GM12878 (cell line): ENCODE measurements around the gene WDR11. TPM values are rescaled to one million over a fixed set of nuclear protein-coding genes. Genes with fewer than 3 reads are reported as not detected.

ENCODE experiments used
- ATAC-seq: fragments of 200-7000 bp; cut with Tn5 transposase; 3 replicates; pipeline ENCODE4 v1.9.1; 2020; ENCODE audit warnings: mild to moderate bottlenecking, moderate library complexity
- BruUV-seq: library from RNA; stranded (reverse); fragments of 400-500 nt; replicated peaks from 2 replicates; lab custom pipeline; 2021; lab: Mats Ljungman, UMichigan
- CTCF ChIA-PET: fragments of 300-600 bp; sonication (Branson Sonifier 250); formaldehyde crosslinking; extraction: SDS; loops from one replicate; lab custom pipeline; 2021; ENCODE audit warnings: inconsistent platforms; lab: Yijun Ruan, JAX
- POLR2A ChIA-PET: fragments of 350-600 bp; formaldehyde crosslinking; extraction: SDS; loops from one replicate; lab custom pipeline; 2021; ENCODE audit warnings: inconsistent platforms; lab: Charles Lee
- RAD21 ChIA-PET: fragments of 300-600 bp; sonication (Branson Sonifier 250); formaldehyde crosslinking; loops from one replicate; lab custom pipeline; 2023; ENCODE audit warnings: antibody characterized with exemption; ENCODE audit not compliant: unreplicated experiment; lab: Charles Lee
- SMC1A ChIA-PET: fragments of 300-600 bp; sonication (Branson Sonifier 250); formaldehyde crosslinking; loops from one replicate; lab custom pipeline; 2023; ENCODE audit not compliant: unreplicated experiment, uncharacterized antibody; lab: Charles Lee
- DNase-seq: peaks from one replicate; pipeline ENCODE4 v3.0.0-alpha.2; 2011; ENCODE audit warnings: low read depth, low spot score
- FAIRE-seq: peaks from 3 replicates; lab custom pipeline; 2011; peaks lifted over from hg19 to GRCh38; lab: Jason Lieb, UNC
- H2AFZ ChIP-seq: 2 replicates; pipeline ENCODE4 v1.6.0; 2011; ENCODE audit warnings: low read depth, low read length, control low read depth; ENCODE audit not compliant: control insufficient read depth
- H3K27ac ChIP-seq: 2 replicates; pipeline ENCODE4 v1.5.1; 2011; ENCODE audit warnings: control low read depth; ENCODE audit not compliant: control insufficient read depth, insufficient read depth
- H3K27me3 ChIP-seq, 2 experiments: replicated peaks in 1 of 2; 2 replicates each; pipeline versions ENCODE4 v1.6.0 to v1.6.1; 2011; ENCODE audit warnings: low read length in 1 of 2; ENCODE audit not compliant: control insufficient read depth in 2 of 2, insufficient read depth in 2 of 2
- H3K36me3 ChIP-seq, 2 experiments: 2 replicates each; pipeline ENCODE4 v1.5.1; 2011; ENCODE audit warnings: low read length in 1 of 2; ENCODE audit not compliant: control insufficient read depth in 2 of 2, insufficient read depth in 2 of 2
- H3K4me1 ChIP-seq: 2 replicates; pipeline ENCODE4 v1.6.1; 2011; ENCODE audit warnings: mild to moderate bottlenecking, low read length, moderate library complexity, mixed read lengths; ENCODE audit not compliant: control insufficient read depth, insufficient read depth
- H3K4me2 ChIP-seq: 2 replicates; pipeline ENCODE4 v1.6.0; 2011; ENCODE audit warnings: control low read depth; ENCODE audit not compliant: control insufficient read depth, insufficient read depth
- H3K4me3 ChIP-seq: fragments of 200-600 bp; sonication (generic); 2 replicates; pipeline ENCODE4 v1.5.1; 2016
- H3K79me2 ChIP-seq: 2 replicates; pipeline ENCODE4 v1.6.0; 2011; ENCODE audit warnings: low read length; ENCODE audit not compliant: control insufficient read depth, insufficient read depth
- H3K9ac ChIP-seq: 2 replicates; pipeline ENCODE4 v1.8.0; 2011; ENCODE audit warnings: low read length, control low read depth, mixed read lengths; ENCODE audit not compliant: control insufficient read depth, insufficient read depth
- H3K9me3 ChIP-seq: replicated peaks from 3 replicates; pipeline ENCODE4 v1.5.1; 2011; ENCODE audit warnings: mild to moderate bottlenecking, low read length; ENCODE audit not compliant: control insufficient read depth, insufficient read depth
- H4K20me1 ChIP-seq: 2 replicates; pipeline ENCODE4 v1.6.0; 2011; ENCODE audit not compliant: control insufficient read depth, insufficient read depth
- ETV6 ChIP-seq, 2 experiments: fragments of 450-650 bp in 1 of 2; IDR thresholded peaks in 1 of 2; conservative IDR thresholded peaks in 1 of 2; 2 replicates each; pipeline ENCODE4 v1.6.1; 2014; ENCODE audit warnings: antibody characterized with exemption in 1 of 2, borderline replicate concordance in 1 of 2, low read depth in 1 of 2, mild to moderate bottlenecking in 1 of 2, moderate library complexity in 1 of 2
- EZH2 ChIP-seq: IDR thresholded peaks from 2 replicates; pipeline ENCODE4 v1.6.1; 2012; ENCODE audit warnings: low read depth, mild to moderate bottlenecking, control low read depth, inconsistent platforms, low read length, borderline replicate concordance; ENCODE audit not compliant: control insufficient read depth
- FOXM1 ChIP-seq: IDR thresholded peaks from 2 replicates; pipeline ENCODE4 v1.6.1; 2012; ENCODE audit warnings: low read depth, mild to moderate bottlenecking, inconsistent platforms, low read length, moderate library complexity
- IKZF1 ChIP-seq: fragments of 450-650 bp; conservative IDR thresholded peaks from 2 replicates; pipeline ENCODE4 v1.6.1; 2017; ENCODE audit warnings: antibody characterized with exemption, mild to moderate bottlenecking
- MTA3 ChIP-seq: IDR thresholded peaks from 2 replicates; pipeline ENCODE4 v1.6.1; 2012; ENCODE audit warnings: low read length, inconsistent platforms, borderline replicate concordance
- RUNX3 ChIP-seq: IDR thresholded peaks from 2 replicates; pipeline ENCODE4 v1.6.1; 2012; ENCODE audit warnings: low read length, inconsistent platforms
- ZSCAN29 ChIP-seq: fragments of 450-650 bp; IDR thresholded peaks from 2 replicates; pipeline ENCODE4 v1.6.1; 2017; ENCODE audit warnings: mild to moderate bottlenecking, moderate library complexity
- WGBS: methylation state at CpG from one replicate; pipeline ENCODE4 v1.1.6; 2016; ENCODE audit warnings: low lambda C conversion rate; ENCODE audit not compliant: insufficient replicate concordance, insufficient coverage; ENCODE audit errors: missing lambda C conversion rate; 5-methylcytosine and 5-hydroxymethylcytosine counted together
- in situ Hi-C: fragments of 300-500 bp; cut with MboI; formaldehyde crosslinking; loops from 9 replicates; pipeline ENCODE4 v1.14.3; 2018; ENCODE audit warnings: mixed read lengths
- intact Hi-C: fragments of 100-400 bp; cut with micrococcal nuclease; formaldehyde crosslinking; loops from one replicate; pipeline ENCODE4 v1.14.2; 2022; ENCODE audit not compliant: unreplicated experiment
- polyA plus RNA-seq, 11 experiments: library from polyadenylated mRNA; depleted of rRNA in 4 of 11; unstranded in 6 of 11; stranded (reverse) in 5 of 11; fragments of >200 nt; fragmentation: Nextera tagmentation in 4 of 11; fragmentation: Illumina TruSeq in 1 of 11; extraction: Ambion mirVana in 4 of 11; extraction: Trizol in 1 of 11; gene quantifications; 1 replicate in 1 of 11; 2 replicates in 10 of 11; pipeline versions ENCODE4 v1.2.1 to v1.2.3, GENCODE V29; 2011 to 2016; ENCODE audit warnings: inconsistent platforms in 2 of 11, missing spikeins in 2 of 11, low read depth in 1 of 11
- total RNA-seq, 4 experiments: library from RNA; depleted of rRNA in 3 of 4; stranded (reverse); fragments of >200 nt in 3 of 4; fragmentation: Illumina TruSeq in 1 of 4; extraction: Trizol in 1 of 4; gene quantifications; 2 replicates each; pipeline versions ENCODE4 v1.2.1 to v1.2.3, GENCODE V29; 2013 to 2021
- TF ChIP-seq, protein P1 (sequence below): fragments of 450-650 bp; formaldehyde crosslinking; IDR thresholded peaks from 2 replicates; pipeline ENCODE4 v1.4.0; 2022; ENCODE audit warnings: mild to moderate bottlenecking, moderate library complexity
- TF ChIP-seq, protein P2 (sequence below): fragments of 450-650 bp; IDR thresholded peaks from 2 replicates; pipeline ENCODE4 v1.6.1; 2018; ENCODE audit warnings: mild to moderate bottlenecking, low read depth, moderate library complexity; ENCODE audit not compliant: partially characterized antibody
- TF ChIP-seq, protein P3 (sequence below): fragments of 450-650 bp; conservative IDR thresholded peaks from 2 replicates; pipeline ENCODE4 v1.6.1; 2017; ENCODE audit warnings: mild to moderate bottlenecking, moderate library complexity
- TF ChIP-seq, protein P4 (sequence below): fragments of 450-650 bp; IDR thresholded peaks from 2 replicates; pipeline ENCODE4 v1.6.1; 2017; ENCODE audit warnings: mild to moderate bottlenecking, low read depth, inconsistent platforms; ENCODE audit not compliant: poor library complexity, severe bottlenecking

WDR11 gene
- total and polyA plus RNA-seq, 10 of the 15 experiments (the other 5 are each of a cell fraction or from before 2014, with no cell fraction given), result 21.3 to 132 (median 42.6) TPM

DNA sequence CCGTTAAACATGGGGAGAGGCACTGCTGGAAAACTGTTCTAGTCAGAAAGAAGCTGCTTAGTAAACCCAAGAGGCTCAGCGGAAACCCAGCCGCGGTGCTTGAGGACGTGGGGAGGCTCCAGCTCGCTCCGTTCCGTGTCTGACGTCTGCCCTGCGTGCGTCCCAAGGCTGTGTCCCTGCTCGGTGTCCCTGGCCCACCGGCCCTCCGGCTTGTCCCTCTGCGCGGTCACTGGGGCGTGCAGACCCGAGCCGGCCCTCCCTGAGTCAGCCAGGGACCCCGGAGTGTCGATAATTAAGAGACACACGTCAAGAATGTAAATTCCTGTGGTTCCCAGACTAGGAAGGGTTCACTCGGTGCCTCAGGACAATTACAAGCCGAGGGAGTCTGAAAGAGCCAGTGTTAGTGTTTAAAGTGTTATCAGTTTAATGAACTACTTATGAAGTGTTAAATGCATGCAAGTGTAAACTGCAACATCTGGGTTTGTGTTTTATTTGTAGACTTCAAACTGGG, 98.9 kb downstream of the WDR11 start (continued):
- TF ChIP-seq, protein P1, sequence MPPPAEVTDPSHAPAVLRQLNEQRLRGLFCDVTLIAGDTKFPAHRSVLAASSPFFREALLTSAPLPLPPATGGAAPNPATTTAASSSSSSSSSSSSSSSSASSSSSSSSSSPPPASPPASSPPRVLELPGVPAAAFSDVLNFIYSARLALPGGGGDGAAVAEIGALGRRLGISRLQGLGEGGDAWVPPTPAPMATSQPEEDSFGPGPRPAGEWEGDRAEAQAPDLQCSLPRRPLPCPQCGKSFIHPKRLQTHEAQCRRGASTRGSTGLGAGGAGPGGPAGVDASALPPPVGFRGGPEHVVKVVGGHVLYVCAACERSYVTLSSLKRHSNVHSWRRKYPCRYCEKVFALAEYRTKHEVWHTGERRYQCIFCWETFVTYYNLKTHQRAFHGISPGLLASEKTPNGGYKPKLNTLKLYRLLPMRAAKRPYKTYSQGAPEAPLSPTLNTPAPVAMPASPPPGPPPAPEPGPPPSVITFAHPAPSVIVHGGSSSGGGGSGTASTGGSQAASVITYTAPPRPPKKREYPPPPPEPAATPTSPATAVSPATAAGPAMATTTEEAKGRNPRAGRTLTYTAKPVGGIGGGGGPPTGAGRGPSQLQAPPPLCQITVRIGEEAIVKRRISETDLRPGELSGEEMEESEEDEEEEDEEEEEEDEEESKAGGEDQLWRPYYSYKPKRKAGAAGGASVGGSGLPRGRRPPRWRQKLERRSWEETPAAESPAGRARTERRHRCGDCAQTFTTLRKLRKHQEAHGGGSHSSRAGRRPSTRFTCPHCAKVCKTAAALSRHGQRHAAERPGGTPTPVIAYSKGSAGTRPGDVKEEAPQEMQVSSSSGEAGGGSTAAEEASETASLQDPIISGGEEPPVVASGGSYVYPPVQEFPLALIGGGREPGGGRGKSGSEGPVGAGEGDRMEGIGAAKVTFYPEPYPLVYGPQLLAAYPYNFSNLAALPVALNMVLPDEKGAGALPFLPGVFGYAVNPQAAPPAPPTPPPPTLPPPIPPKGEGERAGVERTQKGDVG (CRISPR knock-in tag), result no peak

DNA sequence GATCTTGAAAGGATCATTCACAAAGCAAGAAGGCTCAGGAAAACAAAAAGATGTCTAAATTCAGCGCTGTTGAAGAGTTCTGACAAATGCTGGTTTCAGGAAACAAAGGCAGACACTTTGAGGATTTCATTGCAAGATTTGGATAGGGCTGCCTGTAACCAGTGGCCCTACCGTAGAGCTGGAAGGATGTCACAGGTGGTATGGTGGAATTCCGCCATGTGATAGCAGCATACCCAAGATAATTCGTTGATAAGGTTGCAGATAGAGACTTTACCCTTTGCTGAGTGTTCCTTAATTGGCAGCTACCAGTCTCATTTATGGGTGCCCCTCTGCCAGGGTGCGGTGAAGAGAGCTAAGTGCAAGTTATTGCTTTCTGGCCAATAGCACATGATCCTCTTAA, 100.1 kb downstream of the WDR11 start:
- intact Hi-C loops (no loop called here), in situ Hi-C loops (no loop called here)
- ChIA-PET CTCF (no interaction called here), RAD21 (no interaction called here), POLR2A (interaction anchor here (0.6 kb wide), 1 partner anchor 986 kb away, joined by 3 read pairs; no protein-coding TSS in a partner anchor), SMC1A (interaction anchor here (1.2 kb wide), 1 partner anchor 274 kb away, joined by 3 read pairs; no protein-coding TSS in a partner anchor)
- no peak overlapping the region for H3K4me3 ChIP-seq
- FAIRE-seq (no peak), DNase-seq (no peak), ATAC-seq (no peak)
- H2AFZ ChIP-seq, result no peak overlapping the region
- H3K36me3 ChIP-seq, result no peaks in the 10 kb centered on the region
- no peaks in the 10 kb centered on the region for H4K20me1 ChIP-seq
- no peaks in the 10 kb centered on the region for H3K79me2 ChIP-seq
- no TSS peak for BruUV-seq
- H3K9me3 ChIP-seq, result peaks cover 2% of the 10 kb centered on the region; the same call in 1 of the 3 replicates
- H3K4me2 ChIP-seq, result no peak overlapping the region
- peaks cover 8 to 11% of the 10 kb centered on the region in 2 experiments for H3K27me3 ChIP-seq
- H3K4me1 ChIP-seq, result no peaks in the 10 kb centered on the region
- H3K27ac ChIP-seq, result no peak overlapping the region
- 52% methylated on average over 5 of the region's 5 CpGs for WGBS
- no peak overlapping the region for H3K9ac ChIP-seq
- TF ChIP-seq, protein P2, sequence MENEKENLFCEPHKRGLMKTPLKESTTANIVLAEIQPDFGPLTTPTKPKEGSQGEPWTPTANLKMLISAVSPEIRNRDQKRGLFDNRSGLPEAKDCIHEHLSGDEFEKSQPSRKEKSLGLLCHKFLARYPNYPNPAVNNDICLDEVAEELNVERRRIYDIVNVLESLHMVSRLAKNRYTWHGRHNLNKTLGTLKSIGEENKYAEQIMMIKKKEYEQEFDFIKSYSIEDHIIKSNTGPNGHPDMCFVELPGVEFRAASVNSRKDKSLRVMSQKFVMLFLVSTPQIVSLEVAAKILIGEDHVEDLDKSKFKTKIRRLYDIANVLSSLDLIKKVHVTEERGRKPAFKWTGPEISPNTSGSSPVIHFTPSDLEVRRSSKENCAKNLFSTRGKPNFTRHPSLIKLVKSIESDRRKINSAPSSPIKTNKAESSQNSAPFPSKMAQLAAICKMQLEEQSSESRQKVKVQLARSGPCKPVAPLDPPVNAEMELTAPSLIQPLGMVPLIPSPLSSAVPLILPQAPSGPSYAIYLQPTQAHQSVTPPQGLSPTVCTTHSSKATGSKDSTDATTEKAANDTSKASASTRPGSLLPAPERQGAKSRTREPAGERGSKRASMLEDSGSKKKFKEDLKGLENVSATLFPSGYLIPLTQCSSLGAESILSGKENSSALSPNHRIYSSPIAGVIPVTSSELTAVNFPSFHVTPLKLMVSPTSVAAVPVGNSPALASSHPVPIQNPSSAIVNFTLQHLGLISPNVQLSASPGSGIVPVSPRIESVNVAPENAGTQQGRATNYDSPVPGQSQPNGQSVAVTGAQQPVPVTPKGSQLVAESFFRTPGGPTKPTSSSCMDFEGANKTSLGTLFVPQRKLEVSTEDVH, result no peak
- no peak for TF ChIP-seq FOXM1
- TF ChIP-seq, protein P3, sequence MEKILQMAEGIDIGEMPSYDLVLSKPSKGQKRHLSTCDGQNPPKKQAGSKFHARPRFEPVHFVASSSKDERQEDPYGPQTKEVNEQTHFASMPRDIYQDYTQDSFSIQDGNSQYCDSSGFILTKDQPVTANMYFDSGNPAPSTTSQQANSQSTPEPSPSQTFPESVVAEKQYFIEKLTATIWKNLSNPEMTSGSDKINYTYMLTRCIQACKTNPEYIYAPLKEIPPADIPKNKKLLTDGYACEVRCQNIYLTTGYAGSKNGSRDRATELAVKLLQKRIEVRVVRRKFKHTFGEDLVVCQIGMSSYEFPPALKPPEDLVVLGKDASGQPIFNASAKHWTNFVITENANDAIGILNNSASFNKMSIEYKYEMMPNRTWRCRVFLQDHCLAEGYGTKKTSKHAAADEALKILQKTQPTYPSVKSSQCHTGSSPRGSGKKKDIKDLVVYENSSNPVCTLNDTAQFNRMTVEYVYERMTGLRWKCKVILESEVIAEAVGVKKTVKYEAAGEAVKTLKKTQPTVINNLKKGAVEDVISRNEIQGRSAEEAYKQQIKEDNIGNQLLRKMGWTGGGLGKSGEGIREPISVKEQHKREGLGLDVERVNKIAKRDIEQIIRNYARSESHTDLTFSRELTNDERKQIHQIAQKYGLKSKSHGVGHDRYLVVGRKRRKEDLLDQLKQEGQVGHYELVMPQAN, result no peak
- no peak for TF ChIP-seq RUNX3
- TF ChIP-seq ETV6 (conservative IDR thresholded peaks at IDR 0.05 in 1 of 2, IDR thresholded peaks at IDR 0.05 in 1 of 2; ENCODE audit: borderline replicate concordance in 1 of 2, low read depth in 1 of 2), result no peak
- no peak for TF ChIP-seq EZH2
- TF ChIP-seq IKZF1, result no peak
- TF ChIP-seq MTA3, result no peak
- TF ChIP-seq, protein P4, sequence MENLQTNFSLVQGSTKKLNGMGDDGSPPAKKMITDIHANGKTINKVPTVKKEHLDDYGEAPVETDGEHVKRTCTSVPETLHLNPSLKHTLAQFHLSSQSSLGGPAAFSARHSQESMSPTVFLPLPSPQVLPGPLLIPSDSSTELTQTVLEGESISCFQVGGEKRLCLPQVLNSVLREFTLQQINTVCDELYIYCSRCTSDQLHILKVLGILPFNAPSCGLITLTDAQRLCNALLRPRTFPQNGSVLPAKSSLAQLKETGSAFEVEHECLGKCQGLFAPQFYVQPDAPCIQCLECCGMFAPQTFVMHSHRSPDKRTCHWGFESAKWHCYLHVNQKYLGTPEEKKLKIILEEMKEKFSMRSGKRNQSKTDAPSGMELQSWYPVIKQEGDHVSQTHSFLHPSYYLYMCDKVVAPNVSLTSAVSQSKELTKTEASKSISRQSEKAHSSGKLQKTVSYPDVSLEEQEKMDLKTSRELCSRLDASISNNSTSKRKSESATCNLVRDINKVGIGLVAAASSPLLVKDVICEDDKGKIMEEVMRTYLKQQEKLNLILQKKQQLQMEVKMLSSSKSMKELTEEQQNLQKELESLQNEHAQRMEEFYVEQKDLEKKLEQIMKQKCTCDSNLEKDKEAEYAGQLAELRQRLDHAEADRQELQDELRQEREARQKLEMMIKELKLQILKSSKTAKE, result no peak
- no peak for TF ChIP-seq ZSCAN29
